HEK293 (cell line): ENCODE data around the gene LETM1.

ENCODE experiments used
- CTCF ChIA-PET: fragments of 350-600 bp; formaldehyde crosslinking; extraction: SDS; loops from one replicate; lab custom pipeline; 2021; ENCODE audit warnings: antibody characterized with exemption; lab: Yijun Ruan, JAX
- POLR2A ChIA-PET: fragments of 300-600 bp; formaldehyde crosslinking; extraction: SDS; loops from one replicate; lab custom pipeline; 2020; ENCODE audit warnings: antibody characterized with exemption, inconsistent platforms; lab: Yijun Ruan, JAX
- H3K27ac ChIP-seq: fragments of 200-500 bp; sonication (Bioruptor generic); 2 replicates; pipeline ENCODE4 v1.5.1; 2014; ENCODE audit warnings: low read depth, low read length, control low read depth, inconsistent platforms; ENCODE audit errors: extremely low read depth
- H3K36me3 ChIP-seq, 2 experiments: fragments of 200-500 bp in 1 of 2; sonication (Bioruptor generic) in 1 of 2; 1 replicate in 1 of 2; 2 replicates in 1 of 2; pipeline ENCODE4 v1.5.1; 2014 to 2017; ENCODE audit warnings: inconsistent platforms in 2 of 2, low read length in 2 of 2; ENCODE audit not compliant: control insufficient read depth in 2 of 2, insufficient read depth in 1 of 2
- H3K4me1 ChIP-seq: fragments of 200-500 bp; sonication (Bioruptor generic); 2 replicates; pipeline ENCODE4 v1.5.1; 2014; ENCODE audit warnings: mild to moderate bottlenecking, low read length, inconsistent platforms; ENCODE audit not compliant: control insufficient read depth, insufficient read depth
- H3K4me3 ChIP-seq: 2 replicates; pipeline ENCODE4 v1.5.1; 2011; ENCODE audit warnings: low read depth, mild to moderate bottlenecking, control low read depth, low read length, moderate library complexity
- H3K9me3 ChIP-seq: fragments of 200-500 bp; sonication (Bioruptor generic); 2 replicates; pipeline ENCODE4 v1.5.1; 2014; ENCODE audit warnings: low read depth, low read length, inconsistent platforms; ENCODE audit not compliant: control insufficient read depth, insufficient read depth
- FEZF1 ChIP-seq: fragments of 450-650 bp; formaldehyde crosslinking; IDR thresholded peaks from 2 replicates; pipeline ENCODE4 v1.5.1; 2016; ENCODE audit warnings: missing biosample characterization, missing genetic modification characterization
- GLIS1 ChIP-seq: fragments of 450-650 bp; formaldehyde crosslinking; IDR thresholded peaks from 2 replicates; pipeline ENCODE4 v1.5.1; 2016; ENCODE audit warnings: missing biosample characterization, missing genetic modification characterization
- KLF1 ChIP-seq: fragments of 450-650 bp; formaldehyde crosslinking; IDR thresholded peaks from 2 replicates; pipeline ENCODE4 v1.5.1; 2016; ENCODE audit warnings: missing biosample characterization, missing genetic modification characterization
- ZBTB48 ChIP-seq: fragments of 450-650 bp; formaldehyde crosslinking; IDR thresholded peaks from 2 replicates; pipeline ENCODE4 v1.5.1; 2016; ENCODE audit warnings: missing biosample characterization, missing genetic modification characterization
- ZEB2 ChIP-seq: fragments of 450-650 bp; formaldehyde crosslinking; IDR thresholded peaks from 2 replicates; pipeline ENCODE4 v1.5.1; 2016; ENCODE audit warnings: missing biosample characterization, missing genetic modification characterization
- ZNF10 ChIP-seq: fragments of 450-650 bp; formaldehyde crosslinking; IDR thresholded peaks from 2 replicates; pipeline ENCODE4 v1.5.1; 2017; ENCODE audit warnings: missing biosample characterization, missing genetic modification characterization
- ZNF121 ChIP-seq: fragments of 450-650 bp; formaldehyde crosslinking; IDR thresholded peaks from 2 replicates; pipeline ENCODE4 v1.5.1; 2016; ENCODE audit warnings: missing biosample characterization, missing genetic modification characterization
- ZNF138 ChIP-seq: fragments of 450-650 bp; formaldehyde crosslinking; IDR thresholded peaks from 2 replicates; pipeline ENCODE4 v1.5.1; 2016; ENCODE audit warnings: missing biosample characterization, missing genetic modification characterization, borderline replicate concordance
- ZNF169 ChIP-seq: fragments of 450-650 bp; formaldehyde crosslinking; IDR thresholded peaks from 2 replicates; pipeline ENCODE4 v1.5.1; 2016; ENCODE audit warnings: missing biosample characterization, missing genetic modification characterization
- ZNF19 ChIP-seq: fragments of 450-650 bp; formaldehyde crosslinking; IDR thresholded peaks from 2 replicates; pipeline ENCODE4; 2016; ENCODE audit warnings: missing biosample characterization, missing genetic modification characterization, low read depth
- ZNF2 ChIP-seq: fragments of 450-650 bp; formaldehyde crosslinking; IDR thresholded peaks from 2 replicates; pipeline ENCODE4 v1.5.1; 2016; ENCODE audit warnings: missing biosample characterization, missing genetic modification characterization
- ZNF280D ChIP-seq: fragments of 450-650 bp; formaldehyde crosslinking; IDR thresholded peaks from 2 replicates; pipeline ENCODE4 v1.5.1; 2016; ENCODE audit warnings: missing biosample characterization, missing genetic modification characterization
- ZNF311 ChIP-seq: fragments of 450-650 bp; formaldehyde crosslinking; IDR thresholded peaks from 2 replicates; pipeline ENCODE4 v1.5.1; 2017; ENCODE audit warnings: missing biosample characterization, missing genetic modification characterization, borderline replicate concordance
- ZNF341 ChIP-seq: fragments of 450-650 bp; formaldehyde crosslinking; IDR thresholded peaks from 2 replicates; pipeline ENCODE4; 2016; ENCODE audit warnings: low read depth, missing biosample characterization, missing genetic modification characterization
- ZNF404 ChIP-seq: fragments of 450-650 bp; formaldehyde crosslinking; IDR thresholded peaks from 2 replicates; pipeline ENCODE4 v1.5.1; 2017; ENCODE audit warnings: missing biosample characterization, missing genetic modification characterization
- ZNF580 ChIP-seq: fragments of 450-650 bp; formaldehyde crosslinking; IDR thresholded peaks from 2 replicates; pipeline ENCODE4 v1.5.1; 2016; ENCODE audit warnings: missing biosample characterization, missing genetic modification characterization
- ZNF600 ChIP-seq: fragments of 450-650 bp; formaldehyde crosslinking; IDR thresholded peaks from 2 replicates; pipeline ENCODE4 v1.5.1; 2016; ENCODE audit warnings: missing biosample characterization, missing genetic modification characterization
- ZNF610 ChIP-seq: fragments of 450-650 bp; formaldehyde crosslinking; IDR thresholded peaks from 2 replicates; pipeline ENCODE4 v1.5.1; 2016; ENCODE audit warnings: missing biosample characterization, missing genetic modification characterization, borderline replicate concordance
- ZNF747 ChIP-seq: fragments of 450-650 bp; formaldehyde crosslinking; IDR thresholded peaks from 2 replicates; pipeline ENCODE4 v1.5.1; 2016; ENCODE audit warnings: missing biosample characterization, missing genetic modification characterization
- ZNF76 ChIP-seq: fragments of 450-650 bp; formaldehyde crosslinking; IDR thresholded peaks from 2 replicates; pipeline ENCODE4; 2016; ENCODE audit warnings: low read depth, missing biosample characterization, missing genetic modification characterization, borderline replicate concordance
- ZNF837 ChIP-seq: fragments of 450-650 bp; formaldehyde crosslinking; IDR thresholded peaks from 2 replicates; pipeline ENCODE4 v1.5.1; 2016; ENCODE audit warnings: missing biosample characterization, missing genetic modification characterization
- ZNF843 ChIP-seq: fragments of 450-650 bp; formaldehyde crosslinking; IDR thresholded peaks from 2 replicates; pipeline ENCODE4 v1.5.1; 2016; ENCODE audit warnings: missing biosample characterization, missing genetic modification characterization
- ZSCAN16 ChIP-seq: fragments of 450-650 bp; formaldehyde crosslinking; IDR thresholded peaks from 2 replicates; pipeline ENCODE4 v1.5.1; 2016; ENCODE audit warnings: missing biosample characterization, missing genetic modification characterization
- ZSCAN23 ChIP-seq: fragments of 450-650 bp; formaldehyde crosslinking; IDR thresholded peaks from 2 replicates; pipeline ENCODE4 v1.5.1; 2016; ENCODE audit warnings: missing biosample characterization, missing genetic modification characterization
- TF ChIP-seq, protein P1 (sequence below): fragments of 450-650 bp; formaldehyde crosslinking; IDR thresholded peaks from 2 replicates; pipeline ENCODE4 v1.5.1; 2016; ENCODE audit warnings: missing biosample characterization, missing genetic modification characterization
- TF ChIP-seq, protein P2 (sequence below): fragments of 450-650 bp; formaldehyde crosslinking; IDR thresholded peaks from 2 replicates; pipeline ENCODE4 v1.5.1; 2016; ENCODE audit warnings: missing biosample characterization, missing genetic modification characterization

Gene LETM1

DNA sequence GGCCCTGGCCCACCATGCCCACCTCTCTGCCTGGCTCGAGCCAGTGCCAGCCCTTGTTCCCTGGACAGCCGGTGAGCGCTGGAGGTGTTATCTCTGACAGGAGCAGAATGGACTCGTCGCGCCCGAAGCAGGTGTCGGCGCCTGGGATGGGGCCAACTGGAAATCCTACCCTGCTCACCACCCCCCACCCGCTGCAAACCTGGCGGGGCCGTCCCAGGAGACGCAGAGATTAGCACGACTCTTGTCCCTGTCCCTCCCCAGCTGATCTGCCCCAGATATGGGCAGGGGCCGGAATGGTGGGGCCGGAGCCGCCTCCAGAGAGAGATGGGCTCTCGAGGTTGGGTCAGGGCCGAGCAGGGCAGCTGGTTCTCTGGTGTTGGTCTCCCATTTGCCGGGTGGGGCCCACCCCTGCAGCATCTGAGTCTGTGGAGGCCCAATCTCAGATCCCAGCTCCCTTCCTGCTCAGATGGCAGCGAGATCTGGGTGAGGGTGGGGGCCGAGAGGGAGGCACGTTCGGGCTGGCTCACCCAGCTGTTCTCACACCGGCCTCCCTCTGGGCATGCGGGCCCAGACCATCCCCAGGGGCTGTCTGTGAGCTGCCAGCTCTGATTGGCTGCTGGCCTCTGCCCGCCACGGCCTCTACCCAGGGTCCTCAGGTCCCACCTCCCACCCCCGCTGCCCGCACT, 83.0 kb downstream of the LETM1 start (continued):
- TF ChIP-seq ZEB2 = no peak
- TF ChIP-seq ZSCAN16 (tag by site-specific recombination) = no peak
- no peak for TF ChIP-seq ZNF311 (tag by site-specific recombination)
- TF ChIP-seq ZNF19 (tag by site-specific recombination) = no peak
- TF ChIP-seq ZNF76 (tag by site-specific recombination) = no peak
- peak; percentile 60; the same call in 1 of the 2 replicates for TF ChIP-seq ZNF341
- TF ChIP-seq ZNF121 = no peak
- no peak for TF ChIP-seq ZNF280D (tag by site-specific recombination)
- no peak for TF ChIP-seq ZNF169 (tag by site-specific recombination)
- TF ChIP-seq ZNF610 (tag by site-specific recombination) = no peak
- TF ChIP-seq ZNF10 (tag by site-specific recombination) = 0 out of 2 replicates have a peak, but pooled peaks have one; percentile 18
- TF ChIP-seq ZSCAN23 (tag by site-specific recombination) = no peak
- TF ChIP-seq ZNF600 (tag by site-specific recombination) = peak; percentile 93
- TF ChIP-seq ZNF843 = no peak
- TF ChIP-seq KLF1 (tag by site-specific recombination) = peak; percentile 73
- no peak for TF ChIP-seq ZNF747
- TF ChIP-seq, protein P1, sequence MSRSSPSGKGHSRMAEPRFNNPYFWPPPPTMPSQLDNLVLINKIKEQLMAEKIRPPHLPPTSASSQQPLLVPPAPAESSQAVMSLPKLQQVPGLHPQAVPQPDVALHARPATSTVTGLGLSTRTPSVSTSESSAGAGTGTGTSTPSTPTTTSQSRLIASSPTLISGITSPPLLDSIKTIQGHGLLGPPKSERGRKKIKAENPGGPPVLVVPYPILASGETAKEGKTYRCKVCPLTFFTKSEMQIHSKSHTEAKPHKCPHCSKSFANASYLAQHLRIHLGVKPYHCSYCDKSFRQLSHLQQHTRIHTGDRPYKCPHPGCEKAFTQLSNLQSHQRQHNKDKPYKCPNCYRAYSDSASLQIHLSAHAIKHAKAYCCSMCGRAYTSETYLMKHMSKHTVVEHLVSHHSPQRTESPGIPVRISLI (tag by site-specific recombination) = no peak
- TF ChIP-seq ZNF580 (tag by site-specific recombination) = no peak
- TF ChIP-seq, protein P2, sequence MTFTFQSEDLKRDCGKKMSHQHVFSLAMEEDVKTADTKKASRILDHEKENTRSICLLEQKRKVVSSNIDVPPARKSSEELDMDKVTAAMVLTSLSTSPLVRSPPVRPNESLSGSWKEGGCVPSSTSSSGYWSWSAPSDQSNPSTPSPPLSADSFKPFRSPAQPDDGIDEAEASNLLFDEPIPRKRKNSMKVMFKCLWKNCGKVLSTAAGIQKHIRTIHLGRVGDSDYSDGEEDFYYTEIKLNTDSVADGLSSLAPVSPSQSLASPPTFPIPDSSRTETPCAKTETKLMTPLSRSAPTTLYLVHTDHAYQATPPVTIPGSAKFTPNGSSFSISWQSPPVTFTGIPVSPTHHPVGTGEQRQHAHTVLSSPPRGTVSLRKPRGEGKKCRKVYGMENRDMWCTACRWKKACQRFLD = no peak
- no peak for TF ChIP-seq ZNF404
- TF ChIP-seq GLIS1 (tag by site-specific recombination) = peak; percentile 34; the same call in 1 of the 2 replicates

- no peaks in the 10 kb centered on the region for H3K9me3 ChIP-seq
- TF ChIP-seq FEZF1 (tag by site-specific recombination) = no peak
- peak; percentile 65 for TF ChIP-seq KLF1 (tag by site-specific recombination)
- no peak for TF ChIP-seq ZNF138
- no peak for TF ChIP-seq ZNF2 (tag by site-specific recombination)
- peak; percentile 58; the same call in 1 of the 2 replicates for TF ChIP-seq ZBTB48 (tag by site-specific recombination)
- no peak for TF ChIP-seq ZNF837 (tag by site-specific recombination)
- TF ChIP-seq, all 188 proteins: peak for 2
- Histone ChIP-seq H3K36me3 (no peaks in the 10 kb centered on the region), H3K27ac (no peak overlapping the region), H3K4me3 (no peak overlapping the region), H3K4me1 (no peaks in the 10 kb centered on the region)
- CTCF ChIA-PET = no interaction called here
- POLR2A ChIA-PET = no interaction called here
Measured at GRCh38 chr4:1771555-1772305, 84.2 kb downstream of the LETM1 start.
